Measurements from ENCODE around the gene RHOC.
A peak's percentile ranks its signal among the peaks of the same experiment; 100 is the strongest.

The RHOC gene

GRCh38 chr1:112718691-112719418 lies 11.9 kb upstream of the RHOC start:
- Mint-ChIP-seq H3K36me3 (ENCODE audit: low read depth) (no peaks in the 10 kb centered on the region), H3K9me3 (no peaks in the 10 kb centered on the region), H3K4me3 (no peak overlapping the region), H3K27me3 (ENCODE audit: low read depth, poor library complexity) (peaks cover 62% of the 10 kb centered on the region), H3K27ac (no peak overlapping the region), H3K4me1 (peaks cover 54% of the 10 kb centered on the region)
- peak; percentile 91 for DNase-seq
- TF ChIP-seq CTCF (IDR thresholded peaks at IDR 0.05) = peak; percentile 80

GRCh38 chr1:112717263-112717873 lies 10.4 kb upstream of the RHOC start:
- Mint-ChIP-seq H3K36me3 (ENCODE audit: low read depth) (no peaks in the 10 kb centered on the region), H3K27me3 (ENCODE audit: low read depth, poor library complexity) (peaks cover 75% of the 10 kb centered on the region), H3K4me3 (no peak overlapping the region), H3K9me3 (no peaks in the 10 kb centered on the region), H3K27ac (no peak overlapping the region), H3K4me1 (peaks cover 47% of the 10 kb centered on the region)
- TF ChIP-seq CTCF (IDR thresholded peaks at IDR 0.05) = no peak
- no peak for DNase-seq

GRCh38 chr1:112716133-112716720 lies 9.3 kb upstream of the RHOC start:
- Mint-ChIP-seq H3K27me3 (ENCODE audit: low read depth, poor library complexity) (peaks cover 72% of the 10 kb centered on the region), H3K4me3 (peak overlapping the region; percentile 88), H3K36me3 (ENCODE audit: low read depth) (no peaks in the 10 kb centered on the region), H3K27ac (no peak overlapping the region), H3K9me3 (no peaks in the 10 kb centered on the region), H3K4me1 (peaks cover 46% of the 10 kb centered on the region)
- peak; percentile 92 for DNase-seq
- peak; percentile 97 for TF ChIP-seq CTCF (IDR thresholded peaks at IDR 0.05)

- Mint-ChIP-seq H3K36me3 (ENCODE audit: low read depth) (no peaks in the 10 kb centered on the region), H3K27me3 (ENCODE audit: low read depth, poor library complexity) (peaks cover 73% of the 10 kb centered on the region), H3K4me3 (peak within 1 kb of the TSS; percentile 88), H3K9me3 (no peaks in the 10 kb centered on the region), H3K27ac (no peak within 1 kb of the TSS), H3K4me1 (peaks cover 53% of the 10 kb centered on the region)
- peak; percentile 100 for DNase-seq
- no peak for TF ChIP-seq CTCF (IDR thresholded peaks at IDR 0.05)
Observed at GRCh38 chr1:112715264-112716053, 8.5 kb upstream of the RHOC start, which contains the start of gene PPM1J. PPM1J (minus strand) TSS chr1:112715332; CDS start chr1:112715301, 31 bp downstream.

DNA sequence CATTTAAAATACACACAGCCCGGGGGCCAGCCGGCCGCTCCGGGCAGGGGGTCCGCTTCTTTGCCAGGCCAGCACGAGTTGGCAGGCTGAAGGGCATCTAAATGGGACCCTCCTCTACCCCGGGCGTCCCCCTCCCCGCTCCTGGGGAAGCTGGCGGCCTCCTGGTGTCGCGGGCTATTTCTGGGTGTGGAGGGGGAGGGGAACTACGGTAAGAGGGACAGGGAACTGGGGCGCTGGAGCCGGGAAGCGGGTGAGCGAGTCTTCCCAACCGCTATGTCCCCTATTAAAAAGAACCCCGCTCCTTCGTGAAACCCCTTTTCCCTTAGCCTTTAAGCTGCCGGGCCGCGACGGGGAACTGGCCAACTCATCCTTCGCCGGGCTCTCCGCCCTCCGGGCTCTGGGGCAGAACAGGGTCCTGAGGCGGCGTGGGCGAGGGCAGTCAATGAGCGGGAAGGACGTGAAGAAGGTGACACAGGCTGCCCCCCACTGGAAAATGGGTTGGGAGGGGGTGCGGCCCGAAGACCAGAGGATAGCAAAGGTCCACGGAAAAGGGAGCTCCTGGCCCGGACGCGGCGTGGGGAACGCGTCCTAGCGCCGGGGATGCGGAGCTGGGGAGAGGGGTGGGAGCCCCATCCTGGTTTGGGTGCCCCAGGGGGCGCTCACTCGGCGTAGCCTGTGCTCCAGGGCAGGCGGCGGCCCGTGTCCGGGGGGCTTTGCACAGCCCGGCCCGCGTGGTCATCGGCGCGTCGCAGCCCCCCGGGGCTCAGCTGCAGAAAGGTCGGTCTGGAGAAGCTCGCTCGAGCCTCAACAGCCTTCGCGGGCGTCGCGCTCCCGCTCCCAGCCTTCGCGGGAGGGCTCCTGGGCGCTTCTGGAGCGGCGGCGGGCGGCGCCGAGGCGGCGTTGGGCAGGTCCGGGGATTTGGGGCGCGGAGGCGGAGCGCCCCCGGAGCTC lies 7.7 kb upstream of the RHOC start:
- H3K27ac Mint-ChIP-seq = no peak overlapping the region
- no peak for TF ChIP-seq CTCF (IDR thresholded peaks at IDR 0.05)
- DNase-seq = peak; percentile 49
- peaks cover 68% of the 10 kb centered on the region for H3K27me3 Mint-ChIP-seq (ENCODE audit: low read depth, poor library complexity)
- no peaks in the 10 kb centered on the region for H3K9me3 Mint-ChIP-seq
- H3K36me3 Mint-ChIP-seq (ENCODE audit: low read depth) = no peaks in the 10 kb centered on the region
- peaks cover 53% of the 10 kb centered on the region for H3K4me1 Mint-ChIP-seq
- H3K4me3 Mint-ChIP-seq = peak overlapping the region; percentile 84

Data from nephron progenitor cell (in vitro differentiated cells).